SU-DHL-6 (cell line): ENCODE results near the gene PPP1CB.

Experiments
- H2AFZ ChIP-seq: fragments of 200-600 bp; sonication (generic); 2 replicates; pipeline ENCODE4 v1.6.1; 2014; ENCODE audit warnings: low read depth, mild to moderate bottlenecking, moderate library complexity, mixed read lengths, antibody characterized with exemption, low read length; ENCODE audit not compliant: severe bottlenecking
- H3F3A ChIP-seq: fragments of 200-600 bp; shearing (Covaris generic); 2 replicates; pipeline ENCODE4 v1.6.0; 2016; ENCODE audit warnings: antibody characterized with exemption, mild to moderate bottlenecking; ENCODE audit not compliant: insufficient read depth
- H3K27ac ChIP-seq: fragments of 200-600 bp; sonication (generic); 2 replicates; pipeline ENCODE4 v1.5.1; 2016; ENCODE audit warnings: low read depth, mild to moderate bottlenecking, low read length, moderate library complexity, mixed read lengths
- H3K27me3 ChIP-seq: fragments of 200-600 bp; sonication (generic), shearing (Covaris generic); 2 replicates; pipeline ENCODE4 v1.6.0; 2014; ENCODE audit warnings: mild to moderate bottlenecking, low read length
- H3K36me3 ChIP-seq: fragments of 200-600 bp; sonication (generic); 2 replicates; pipeline ENCODE4 v1.6.1; 2014; ENCODE audit warnings: mild to moderate bottlenecking, low read length, mixed read lengths
- H3K4me2 ChIP-seq: fragments of 300-600, 200-600 bp; shearing (Covaris generic), sonication (generic); 2 replicates; pipeline ENCODE4 v1.6.0; 2014; ENCODE audit warnings: low read length, low read depth, mild to moderate bottlenecking; ENCODE audit not compliant: poor library complexity, severe bottlenecking
- H3K4me3 ChIP-seq: fragments of 200-600 bp; sonication (generic); 2 replicates; pipeline ENCODE4 v1.5.1; 2014; ENCODE audit warnings: antibody characterized with exemption, low read length, mild to moderate bottlenecking, mixed read lengths; ENCODE audit not compliant: insufficient read depth, poor library complexity, severe bottlenecking
- H3K79me2 ChIP-seq: fragments of 200-600 bp; sonication (generic); 2 replicates; pipeline ENCODE4 v1.6.1; 2014; ENCODE audit warnings: mild to moderate bottlenecking, low read length, moderate library complexity; ENCODE audit not compliant: insufficient read depth
- H3K9ac ChIP-seq: fragments of 200-600 bp; sonication (generic); 2 replicates; pipeline ENCODE4 v1.7.0; 2014; ENCODE audit warnings: mild to moderate bottlenecking, low read length
- H3K9me2 ChIP-seq: fragments of 200-600 bp; sonication (generic); replicated peaks from 2 replicates; pipeline ENCODE4 v1.6.1; 2014; ENCODE audit warnings: low read length; ENCODE audit not compliant: insufficient read depth
- H3K9me3 ChIP-seq: fragments of 200-600 bp; sonication (generic); 2 replicates; pipeline ENCODE4 v1.6.1; 2014; ENCODE audit warnings: low read length, mixed read lengths; ENCODE audit not compliant: insufficient read depth
- H4K20me1 ChIP-seq: fragments of 200-600 bp; sonication (generic); 2 replicates; pipeline ENCODE4 v1.6.1; 2014; ENCODE audit warnings: low read depth, mild to moderate bottlenecking, antibody characterized with exemption, low read length, moderate library complexity, mixed read lengths
- EZH2phosphoT487 ChIP-seq: fragments of 200-600 bp; sonication (generic), shearing (Covaris generic); conservative IDR thresholded peaks from 2 replicates; pipeline ENCODE4 v1.6.1; 2018; ENCODE audit warnings: mild to moderate bottlenecking, antibody characterized with exemption, low read length, moderate library complexity, mixed read lengths
- TF ChIP-seq, protein P1 (sequence below): fragments of 200-600 bp; sonication (generic); IDR thresholded peaks from one replicate; pipeline ENCODE4 v1.5.1; 2017; ENCODE audit warnings: antibody characterized with exemption, mild to moderate bottlenecking, low read length, moderate library complexity; ENCODE audit not compliant: insufficient read depth, poor library complexity, severe bottlenecking

PPP1CB gene

DNA sequence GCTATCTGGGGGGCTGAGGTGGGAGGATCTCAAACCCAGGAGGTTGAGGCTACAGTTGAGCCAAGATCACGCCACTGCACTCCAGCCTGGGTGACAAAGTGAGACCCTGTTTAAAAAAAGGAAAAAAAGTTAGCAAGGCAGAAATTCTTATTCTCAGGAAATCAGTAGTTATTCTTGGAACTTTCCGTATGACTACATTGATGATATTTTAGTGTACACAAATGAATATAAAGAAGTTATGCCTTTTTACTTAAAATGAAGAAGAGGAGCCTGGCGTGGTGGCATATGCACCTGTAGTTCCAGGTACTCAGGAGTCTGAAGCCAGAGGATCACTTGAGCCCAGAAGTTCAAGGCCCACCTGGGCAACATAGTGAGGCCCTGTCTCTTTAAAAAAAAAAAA, 66.4 kb downstream of the PPP1CB start:
- Histone ChIP-seq H3K9me2 (no peaks in the 10 kb centered on the region), H2AFZ (no peak overlapping the region), H3K4me2 (no peak overlapping the region), H3K27ac (no peak overlapping the region), H3K9ac (no peak overlapping the region), H3F3A (0 out of 2 replicates have a peak, but pooled peaks cover 3% of the 10 kb centered on the region), H3K36me3 (no peaks in the 10 kb centered on the region), H3K9me3 (no peaks in the 10 kb centered on the region), H3K4me3 (no peak overlapping the region), H3K27me3 (no peaks in the 10 kb centered on the region), H3K79me2 (no peaks in the 10 kb centered on the region), H4K20me1 (no peaks in the 10 kb centered on the region; the same call in 1 of the 2 replicates)
- TF ChIP-seq, protein P1, sequence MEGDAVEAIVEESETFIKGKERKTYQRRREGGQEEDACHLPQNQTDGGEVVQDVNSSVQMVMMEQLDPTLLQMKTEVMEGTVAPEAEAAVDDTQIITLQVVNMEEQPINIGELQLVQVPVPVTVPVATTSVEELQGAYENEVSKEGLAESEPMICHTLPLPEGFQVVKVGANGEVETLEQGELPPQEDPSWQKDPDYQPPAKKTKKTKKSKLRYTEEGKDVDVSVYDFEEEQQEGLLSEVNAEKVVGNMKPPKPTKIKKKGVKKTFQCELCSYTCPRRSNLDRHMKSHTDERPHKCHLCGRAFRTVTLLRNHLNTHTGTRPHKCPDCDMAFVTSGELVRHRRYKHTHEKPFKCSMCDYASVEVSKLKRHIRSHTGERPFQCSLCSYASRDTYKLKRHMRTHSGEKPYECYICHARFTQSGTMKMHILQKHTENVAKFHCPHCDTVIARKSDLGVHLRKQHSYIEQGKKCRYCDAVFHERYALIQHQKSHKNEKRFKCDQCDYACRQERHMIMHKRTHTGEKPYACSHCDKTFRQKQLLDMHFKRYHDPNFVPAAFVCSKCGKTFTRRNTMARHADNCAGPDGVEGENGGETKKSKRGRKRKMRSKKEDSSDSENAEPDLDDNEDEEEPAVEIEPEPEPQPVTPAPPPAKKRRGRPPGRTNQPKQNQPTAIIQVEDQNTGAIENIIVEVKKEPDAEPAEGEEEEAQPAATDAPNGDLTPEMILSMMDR = no peak
- no peak for TF ChIP-seq EZH2phosphoT487

DNA sequence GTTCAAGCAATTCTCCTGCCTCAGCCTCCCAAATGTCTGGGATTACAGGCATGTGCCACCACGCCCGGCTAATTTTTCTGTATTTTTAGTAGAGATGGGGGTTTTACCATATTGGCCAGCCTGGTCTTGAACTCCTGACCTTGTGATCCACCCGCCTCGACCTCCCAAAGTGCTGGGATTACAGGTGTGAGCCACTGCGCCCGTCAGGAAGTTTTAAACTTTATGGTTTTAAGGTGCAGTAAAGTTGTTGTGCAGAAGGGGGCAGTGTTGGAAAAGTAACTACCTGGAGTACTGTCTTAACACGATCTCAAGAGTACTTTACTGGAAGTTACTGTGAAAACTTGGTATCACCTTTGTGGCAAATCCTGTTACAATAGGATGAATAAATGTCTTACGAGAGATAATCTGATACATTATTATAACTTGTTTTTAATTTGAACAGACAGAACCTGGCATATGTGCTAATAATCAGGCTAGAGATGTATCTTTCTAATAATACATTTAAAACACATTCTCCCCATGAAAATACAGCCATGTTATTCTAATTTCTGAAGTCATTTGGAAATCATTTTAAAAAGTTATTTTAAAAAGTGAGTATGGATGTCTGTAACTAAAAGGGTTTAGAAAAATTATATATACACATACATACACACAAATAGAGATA, 69.8 kb downstream of the PPP1CB start:
- H3K4me2 ChIP-seq = no peak overlapping the region
- H3K9ac ChIP-seq = no peak overlapping the region
- H3K27me3 ChIP-seq = no peaks in the 10 kb centered on the region
- no peak overlapping the region for H3K27ac ChIP-seq
- H3K9me3 ChIP-seq = no peaks in the 10 kb centered on the region
- TF ChIP-seq EZH2phosphoT487 = no peak
- TF ChIP-seq, protein P1 = peak; percentile 31
- no peaks in the 10 kb centered on the region for H3K79me2 ChIP-seq
- H3K9me2 ChIP-seq = no peaks in the 10 kb centered on the region
- H2AFZ ChIP-seq = no peak overlapping the region
- 0 out of 2 replicates have a peak, but pooled peaks cover 3% of the 10 kb centered on the region for H3F3A ChIP-seq
- no peaks in the 10 kb centered on the region for H3K36me3 ChIP-seq
- no peak overlapping the region for H3K4me3 ChIP-seq
- no peaks in the 10 kb centered on the region; the same call in 1 of the 2 replicates for H4K20me1 ChIP-seq

DNA sequence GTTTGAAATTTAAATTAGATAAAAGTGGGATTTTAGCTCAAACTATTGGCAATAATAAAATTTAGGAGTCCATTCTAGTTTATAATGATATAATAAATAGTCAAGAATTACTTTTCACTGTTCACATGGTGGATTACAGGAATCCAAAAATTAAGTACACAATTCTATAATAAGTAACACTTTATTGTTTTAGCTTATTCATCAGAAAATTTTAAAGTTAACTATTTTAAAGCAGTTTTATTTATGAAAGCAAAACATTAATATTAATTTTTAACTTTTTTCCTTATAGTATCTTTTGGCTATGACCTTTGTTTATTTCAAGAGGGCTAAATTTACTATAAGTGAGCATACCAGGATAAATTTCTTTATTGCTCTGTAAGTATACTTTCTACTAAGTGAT, 70.4 kb downstream of the PPP1CB start:
- H3K4me2 ChIP-seq = no peak overlapping the region
- no peak overlapping the region for H3K9ac ChIP-seq
- H3K79me2 ChIP-seq = no peaks in the 10 kb centered on the region
- no peaks in the 10 kb centered on the region for H3K27me3 ChIP-seq
- no peak overlapping the region for H2AFZ ChIP-seq
- H3K27ac ChIP-seq = no peak overlapping the region
- no peak overlapping the region for H3K4me3 ChIP-seq
- H3K36me3 ChIP-seq = no peaks in the 10 kb centered on the region
- H3F3A ChIP-seq = 0 out of 2 replicates have a peak, but pooled peaks cover 3% of the 10 kb centered on the region
- H3K9me3 ChIP-seq = no peaks in the 10 kb centered on the region
- no peak for TF ChIP-seq EZH2phosphoT487
- TF ChIP-seq, protein P1 = no peak
- H4K20me1 ChIP-seq = no peaks in the 10 kb centered on the region; the same call in 1 of the 2 replicates
- no peaks in the 10 kb centered on the region for H3K9me2 ChIP-seq
